HG03135 (cell line): ENCODE data around the gene MOG.

ENCODE experiments used
- ATAC-seq: cut with Tn5 transposase; IDR thresholded peaks from one replicate; pipeline ENCODE4 v1.9.1; 2021; ENCODE audit warnings: mild to moderate bottlenecking, moderate library complexity; ENCODE audit not compliant: unreplicated experiment

MOG gene

GRCh38 chr6:29675561-29675960 is 18.7 kb downstream of the MOG start:
- no peak for ATAC-seq

- ATAC-seq: no peak
Measured at GRCh38 chr6:29676981-29677601, 20.2 kb downstream of the MOG start.

GRCh38 chr6:29678114-29678513 is 21.2 kb downstream of the MOG start:
- no peak for ATAC-seq

- ATAC-seq: no peak
Measured at GRCh38 chr6:29679962-29680361, 23.1 kb downstream of the MOG start.

DNA sequence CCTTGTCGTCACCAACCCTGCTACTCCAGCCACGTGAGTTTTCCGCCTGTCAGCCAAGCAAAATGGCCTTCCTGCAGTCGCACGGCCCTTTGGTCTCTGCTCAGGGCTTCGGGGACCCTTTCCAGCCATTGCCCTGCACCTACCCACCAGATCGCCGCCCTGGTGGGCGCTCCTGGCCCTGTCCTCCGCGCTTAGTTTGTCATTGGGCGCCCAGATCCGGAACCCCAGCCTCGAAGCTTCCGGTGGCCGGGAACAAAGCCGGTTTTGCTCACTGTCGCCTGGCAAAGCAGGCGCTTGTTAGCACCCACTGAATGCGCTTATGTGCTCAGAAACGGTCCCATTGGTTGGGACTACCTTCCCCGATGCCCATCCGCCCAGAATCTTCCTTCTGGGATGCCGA is 23.5 kb downstream of the MOG start:
- ATAC-seq: no peak

- ATAC-seq: no peak
Measured at GRCh38 chr6:29680904-29681303, 24.0 kb downstream of the MOG start, which contains the start of gene ZFP57. TSS of gene ZFP57 (minus strand) at chr6:29681152. CDS start at chr6:29677003, 4,149 bp downstream.

GRCh38 chr6:29681811-29682210 is 24.9 kb downstream of the MOG start:
- ATAC-seq: no peak

DNA sequence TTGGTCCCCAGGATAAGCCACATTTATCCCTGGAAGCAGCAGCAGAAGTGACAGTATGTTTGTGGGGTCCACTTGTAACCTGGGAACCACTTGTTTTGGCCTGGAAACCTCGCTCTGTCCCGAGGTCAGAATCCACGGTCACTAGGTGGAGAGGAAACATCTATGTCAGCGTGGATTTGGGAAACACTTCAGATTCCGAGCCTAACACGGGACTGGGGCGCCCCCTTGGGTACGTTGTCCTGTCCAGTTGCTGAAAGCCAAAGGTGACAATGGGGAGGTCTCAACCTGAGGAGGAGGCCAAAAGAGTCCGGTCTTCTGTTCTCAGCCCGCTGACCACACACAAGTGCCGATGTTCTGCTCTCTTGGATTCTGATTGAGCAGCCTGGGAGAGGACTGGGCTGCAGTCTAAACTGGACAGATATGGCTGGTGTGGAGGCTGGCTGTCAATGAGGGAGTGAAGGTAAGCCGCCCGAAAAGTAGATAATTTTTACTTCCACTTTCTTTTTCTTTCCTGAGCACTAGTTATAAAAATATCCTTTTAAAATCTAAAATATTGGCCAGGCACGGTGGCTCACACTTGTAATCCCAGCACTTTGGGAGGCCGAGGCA is 28.9 kb downstream of the MOG start:
- ATAC-seq: no peak

GRCh38 chr6:29694637-29695036 is 37.7 kb downstream of the MOG start:
- ATAC-seq: no peak

DNA sequence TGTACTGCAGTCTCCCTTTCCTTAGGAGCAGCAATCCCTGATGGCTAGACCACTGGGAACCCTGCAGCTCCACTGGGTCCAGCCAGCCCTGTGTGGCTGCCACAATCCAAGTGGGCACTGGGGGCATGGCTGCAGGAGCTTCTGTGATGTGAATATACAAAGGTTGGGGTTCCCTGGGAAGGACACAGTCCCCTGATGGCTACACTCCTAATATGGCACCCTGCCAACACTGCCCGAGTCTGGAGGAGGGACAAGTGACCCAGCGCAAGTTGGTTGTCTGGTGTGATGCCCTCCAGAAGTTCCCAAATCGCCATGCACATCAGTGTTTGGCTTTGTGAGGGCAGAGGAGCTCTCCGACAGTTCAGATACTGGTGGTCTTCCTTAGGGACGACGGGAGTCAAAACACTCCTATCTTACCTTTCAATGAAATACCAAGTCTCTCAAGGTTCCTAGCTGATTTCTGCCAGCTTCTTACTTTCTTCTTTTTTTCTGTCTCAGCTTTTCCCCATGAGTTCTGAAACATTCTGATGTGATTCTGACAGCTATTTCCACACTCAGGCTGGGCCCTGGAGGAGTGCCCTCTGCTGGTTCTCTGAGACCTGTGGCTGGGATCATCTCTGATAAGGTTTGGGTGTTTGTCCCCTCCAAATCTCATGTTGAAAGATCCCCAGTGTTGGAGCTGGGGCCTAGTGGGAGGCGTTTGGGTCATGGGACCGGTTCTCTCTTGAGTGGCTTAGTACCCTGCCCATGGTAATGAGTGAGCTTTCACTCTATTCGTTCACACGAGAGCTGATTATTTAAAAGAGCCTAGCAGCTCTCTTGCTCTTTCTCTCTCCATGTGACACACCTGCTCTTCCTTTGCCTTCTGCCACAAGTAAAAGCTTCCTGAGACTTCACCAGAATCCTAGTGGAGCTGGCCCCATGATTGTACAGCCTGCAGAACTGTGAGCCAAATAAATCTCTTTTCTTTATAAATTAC is 39.5 kb downstream of the MOG start:
- ATAC-seq: no peak

- no peak for ATAC-seq
Measured at GRCh38 chr6:29702519-29703103, 45.7 kb downstream of the MOG start.

DNA sequence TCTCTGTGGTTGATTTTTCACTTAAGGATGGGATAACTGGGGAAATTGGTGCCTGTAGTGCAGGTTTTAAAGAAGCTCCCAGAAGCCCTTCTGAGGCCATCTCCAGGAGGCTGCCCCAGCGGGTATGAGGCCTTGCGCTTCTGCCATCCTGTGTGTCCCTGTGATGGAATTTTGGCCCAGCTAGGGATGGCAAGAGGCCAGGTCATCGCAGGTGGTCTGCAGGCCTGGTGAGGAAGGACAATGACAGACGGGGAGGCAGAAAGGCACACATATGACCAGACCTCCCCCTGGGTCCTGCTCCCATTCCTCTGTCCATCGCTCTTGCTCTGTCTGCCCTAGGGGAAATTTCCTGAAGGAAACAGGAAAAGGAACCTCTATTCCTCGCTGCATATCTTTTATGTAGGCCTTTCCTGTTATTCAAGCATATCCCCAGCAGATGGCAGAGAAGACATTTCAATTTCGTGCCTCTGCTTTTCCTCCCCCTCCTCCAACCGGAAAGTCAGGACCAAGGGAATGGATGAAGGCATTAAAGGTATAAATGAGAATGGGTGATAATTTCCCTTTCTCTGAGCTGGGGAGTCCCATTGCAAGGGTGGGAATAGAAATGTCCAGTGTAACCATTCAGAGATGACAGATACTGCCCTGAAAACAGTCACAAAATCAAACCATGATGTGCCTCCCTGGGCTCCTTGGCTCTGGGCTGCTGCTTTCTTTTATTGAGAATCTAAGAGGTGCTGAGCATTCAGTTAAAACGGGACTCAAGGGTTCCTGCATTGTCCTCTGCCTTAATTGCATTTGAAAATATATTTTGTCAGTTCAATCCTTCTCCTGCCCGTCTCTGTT is 48.7 kb downstream of the MOG start:
- ATAC-seq: no peak

DNA sequence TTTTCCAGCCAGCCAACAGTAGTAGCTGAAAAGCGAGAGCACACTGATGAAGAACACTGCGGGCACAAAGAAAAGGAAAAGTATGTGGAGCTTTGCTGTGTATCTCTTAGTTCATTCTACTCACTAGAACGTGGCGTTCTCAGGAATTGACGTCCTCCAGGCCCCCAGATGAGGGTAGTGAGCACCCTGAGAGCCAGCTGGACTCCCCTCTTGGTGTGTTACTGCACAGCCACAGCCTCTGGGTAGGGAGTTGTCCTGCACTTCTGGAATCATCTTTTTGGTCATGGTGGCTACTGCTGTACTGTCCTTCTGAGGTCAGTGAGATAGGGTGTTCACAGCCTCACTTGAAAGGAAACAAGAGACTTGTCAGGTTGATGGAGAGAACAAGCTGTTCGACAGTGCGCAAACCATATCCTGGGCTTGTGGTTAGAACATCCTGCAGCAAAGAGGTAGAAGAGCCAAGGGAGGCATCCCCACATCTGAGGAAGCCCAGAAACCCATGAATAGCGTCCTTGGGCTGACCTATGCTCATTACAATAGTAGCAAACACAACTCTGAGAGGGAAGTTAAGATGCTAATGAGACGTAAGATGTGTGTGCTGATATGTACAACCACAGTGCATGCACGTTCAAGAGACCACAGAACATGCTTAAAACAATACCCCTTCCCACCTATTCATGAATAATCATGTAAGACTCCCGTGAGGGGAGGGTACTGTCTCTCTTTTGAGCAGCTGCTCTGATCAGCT is 51.7 kb downstream of the MOG start:
- no peak for ATAC-seq

- ATAC-seq: no peak
Measured at GRCh38 chr6:29709188-29709587, 52.3 kb downstream of the MOG start.

DNA sequence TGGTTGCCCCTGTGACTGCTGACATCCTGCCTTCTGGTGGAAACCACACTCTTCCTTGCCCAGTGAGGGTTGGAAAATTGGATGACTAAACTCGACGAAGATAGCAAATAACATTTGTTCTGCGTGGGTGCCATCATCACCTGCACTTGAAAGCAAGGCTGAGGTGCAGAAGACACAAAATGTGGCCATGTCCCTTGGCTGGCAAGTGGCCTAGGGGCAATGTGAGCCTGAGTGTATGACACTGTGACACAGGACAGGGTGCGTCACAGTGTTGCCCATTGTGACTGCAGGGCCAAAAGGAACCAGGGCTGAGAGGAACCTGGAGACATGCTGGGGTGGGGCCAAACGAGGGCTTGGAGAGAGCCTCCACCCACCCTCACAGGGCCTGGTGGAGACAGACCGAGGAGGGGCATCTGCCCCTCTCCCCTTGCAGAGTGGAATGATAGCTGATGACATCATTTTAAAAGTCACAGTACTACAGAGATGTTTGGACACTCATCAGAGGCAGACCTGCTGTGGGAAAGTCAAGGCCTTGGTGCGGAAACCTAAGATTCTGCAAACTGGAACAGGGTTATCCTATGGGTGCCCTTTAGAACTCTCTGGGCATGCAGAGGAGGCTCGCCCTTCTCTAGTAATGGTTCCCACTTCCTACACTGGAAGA is 53.5 kb downstream of the MOG start:
- no peak for ATAC-seq

GRCh38 chr6:29720863-29721262 is 64.0 kb downstream of the MOG start:
- no peak for ATAC-seq
